Esophagus (tissue), 2 donors: ENCODE results near the gene BCAS4. TPM values are rescaled to one million over a fixed set of nuclear protein-coding genes. Genes with fewer than 3 reads are reported as not detected.

Source experiments
- H3K27ac ChIP-seq, 2 donors: one replicate each; pipeline ENCODE4 v1.5.1; 2013; ENCODE audit warnings: low read depth in 2 of 2, mild to moderate bottlenecking in 2 of 2, inconsistent platforms in 1 of 2, low read length in 1 of 2, moderate library complexity in 1 of 2
- H3K27me3 ChIP-seq, 2 donors: one replicate each; pipeline ENCODE4 v1.6.1; 2013; ENCODE audit warnings: low read length in 2 of 2, control low read depth in 1 of 2, mild to moderate bottlenecking in 1 of 2; ENCODE audit not compliant: insufficient read depth in 2 of 2, control insufficient read depth in 1 of 2
- H3K36me3 ChIP-seq, 2 donors: one replicate each; pipeline ENCODE4 v1.6.1; 2013; ENCODE audit warnings: low read length in 1 of 2; ENCODE audit not compliant: control insufficient read depth in 2 of 2, insufficient read depth in 2 of 2
- H3K4me1 ChIP-seq, 2 donors: one replicate each; pipeline ENCODE4 v1.6.1; 2013; ENCODE audit warnings: low read length in 1 of 2; ENCODE audit not compliant: control insufficient read depth in 2 of 2, insufficient read depth in 2 of 2
- H3K4me3 ChIP-seq, 2 donors: one replicate each; pipeline ENCODE4 v1.5.1; 2013; ENCODE audit warnings: low read length in 2 of 2, mild to moderate bottlenecking in 2 of 2, low read depth in 1 of 2, moderate library complexity in 1 of 2
- H3K9me3 ChIP-seq, 2 donors: one replicate each; pipeline ENCODE4 v1.6.1; 2013; ENCODE audit warnings: mild to moderate bottlenecking in 2 of 2, low read depth in 1 of 2, low read length in 1 of 2, moderate library complexity in 1 of 2; ENCODE audit not compliant: control insufficient read depth in 2 of 2, insufficient read depth in 1 of 2
- WGBS, 2 donors: extraction: QIAGEN DNeasy Blood & Tissue Kit; methylation state at CpG; one replicate each; pipeline ENCODE4 v1.1.7; 2013; 5-methylcytosine and 5-hydroxymethylcytosine counted together
- polyA plus RNA-seq, 2 donors: library from polyadenylated mRNA; stranded (reverse); fragments of 200-250 nt; gene quantifications; one replicate each; pipeline ENCODE4 v1.2.3, GENCODE V29; 2013
- donor health status: healthy with polysubstance abuse.
- donor health status: Bipolar disorder and iron deficiency.

Gene BCAS4
- polyA plus RNA-seq, 2 donors, result 1.2 to 1.5 TPM

- no peak overlapping the region for H3K4me3 ChIP-seq
- 91 to 96% methylated on average over 8 of the region's 8 CpGs for WGBS, 2 donors
- H3K9me3 ChIP-seq, result no peaks in the 10 kb centered on the region
- no peak overlapping the region for H3K27ac ChIP-seq
- H3K36me3 ChIP-seq, result no peaks in the 10 kb centered on the region
- H3K4me1 ChIP-seq, result peaks cover 0 to 7% of the 10 kb centered on the region in 2 donors
- no peaks in the 10 kb centered on the region for H3K27me3 ChIP-seq
Measured at GRCh38 chr20:50819349-50819748, 24.5 kb downstream of the BCAS4 start.

GRCh38 chr20:50820515-50821256, 25.8 kb downstream of the BCAS4 start:
- no peaks in the 10 kb centered on the region for H3K9me3 ChIP-seq
- no peak overlapping the region for H3K4me3 ChIP-seq
- WGBS, 2 donors, result 90% methylated on average over 16 of the region's 16 CpGs
- peaks cover 0 to 7% of the 10 kb centered on the region in 2 donors for H3K4me1 ChIP-seq
- H3K36me3 ChIP-seq, result no peaks in the 10 kb centered on the region
- H3K27me3 ChIP-seq, result no peaks in the 10 kb centered on the region
- H3K27ac ChIP-seq, result no peak overlapping the region

GRCh38 chr20:50821257-50821921, 26.5 kb downstream of the BCAS4 start:
- Histone ChIP-seq H3K36me3 (no peaks in the 10 kb centered on the region), H3K4me1 (peaks cover 0 to 7% of the 10 kb centered on the region in 2 donors), H3K27ac (no peak overlapping the region), H3K9me3 (no peaks in the 10 kb centered on the region), H3K4me3 (no peak overlapping the region), H3K27me3 (no peaks in the 10 kb centered on the region)
- WGBS, 2 donors, result 70 to 80% methylated on average over 8 of the region's 8 CpGs

GRCh38 chr20:50821994-50822393, 27.1 kb downstream of the BCAS4 start:
- WGBS, 2 donors, result 71 to 76% methylated on average over 7 of the region's 7 CpGs
- Histone ChIP-seq H3K4me3 (no peak overlapping the region), H3K4me1 (peaks cover 0 to 7% of the 10 kb centered on the region in 2 donors), H3K9me3 (no peaks in the 10 kb centered on the region), H3K27ac (no peak overlapping the region), H3K27me3 (no peaks in the 10 kb centered on the region), H3K36me3 (no peaks in the 10 kb centered on the region)

GRCh38 chr20:50823319-50823718, 28.5 kb downstream of the BCAS4 start:
- H3K27me3 ChIP-seq, result no peaks in the 10 kb centered on the region
- no peaks in the 10 kb centered on the region for H3K9me3 ChIP-seq
- no peak overlapping the region for H3K27ac ChIP-seq
- 96% methylated on average over 6 of the region's 6 CpGs for WGBS, 2 donors
- no peak overlapping the region for H3K4me3 ChIP-seq
- peaks cover 0 to 5% of the 10 kb centered on the region in 2 donors for H3K4me1 ChIP-seq
- H3K36me3 ChIP-seq, result no peaks in the 10 kb centered on the region

- peaks cover 0 to 5% of the 10 kb centered on the region in 2 donors for H3K4me1 ChIP-seq
- WGBS, 2 donors, result 53 to 59% methylated on average over 3 of the region's 3 CpGs
- no peak overlapping the region for H3K4me3 ChIP-seq
- H3K27ac ChIP-seq, result peak overlapping the region in 1 of 2 donors; percentile 0
- H3K27me3 ChIP-seq, result no peaks in the 10 kb centered on the region
- no peaks in the 10 kb centered on the region for H3K36me3 ChIP-seq
- H3K9me3 ChIP-seq, result no peaks in the 10 kb centered on the region
Measured at GRCh38 chr20:50824137-50824536, 29.3 kb downstream of the BCAS4 start.

- no peaks in the 10 kb centered on the region for H3K36me3 ChIP-seq
- H3K4me1 ChIP-seq, result peaks cover 0 to 5% of the 10 kb centered on the region in 2 donors
- no peak overlapping the region for H3K27ac ChIP-seq
- H3K27me3 ChIP-seq, result no peaks in the 10 kb centered on the region
- no peaks in the 10 kb centered on the region for H3K9me3 ChIP-seq
- no peak overlapping the region for H3K4me3 ChIP-seq
- 59 to 69% methylated on average over 2 of the region's 2 CpGs for WGBS, 2 donors
Measured at GRCh38 chr20:50826121-50826520, 31.3 kb downstream of the BCAS4 start.

GRCh38 chr20:50828363-50829136, 33.7 kb downstream of the BCAS4 start:
- no peak overlapping the region for H3K4me3 ChIP-seq
- no peaks in the 10 kb centered on the region for H3K36me3 ChIP-seq
- H3K4me1 ChIP-seq, result peaks cover 0 to 8% of the 10 kb centered on the region in 2 donors
- no peaks in the 10 kb centered on the region for H3K27me3 ChIP-seq
- no peak overlapping the region for H3K27ac ChIP-seq
- no peaks in the 10 kb centered on the region for H3K9me3 ChIP-seq
- WGBS, 2 donors, result 92 to 94% methylated on average over 13 of the region's 13 CpGs

GRCh38 chr20:50831622-50832021, 36.8 kb downstream of the BCAS4 start:
- H3K27me3 ChIP-seq, result no peaks in the 10 kb centered on the region
- H3K4me1 ChIP-seq, result peaks cover 0 to 4% of the 10 kb centered on the region in 2 donors
- H3K4me3 ChIP-seq, result no peak overlapping the region
- WGBS, 2 donors, result 39 to 50% methylated on average over 6 of the region's 6 CpGs
- H3K36me3 ChIP-seq, result no peaks in the 10 kb centered on the region
- H3K27ac ChIP-seq, result peak overlapping the region in 1 of 2 donors; percentile 11
- H3K9me3 ChIP-seq, result no peaks in the 10 kb centered on the region
